HepG2 (cell line): Measurements from ENCODE around the gene BMERB1. TPM values are rescaled to one million over a fixed set of nuclear protein-coding genes. Genes with fewer than 3 reads are reported as not detected.

Experiments
- ATF7 ChIP-seq, 2 experiments: fragments of 450-650 bp in 1 of 2; sonication (generic) in 1 of 2; formaldehyde crosslinking in 1 of 2; IDR thresholded peaks; 2 replicates each; pipeline versions ENCODE4 v1.4.0 to v1.6.1; 2016 to 2020; ENCODE audit warnings: antibody characterized with exemption in 1 of 2, mild to moderate bottlenecking in 1 of 2, missing genetic modification reagents in 1 of 2
- ATM ChIP-seq: fragments of 450-650 bp; IDR thresholded peaks from 2 replicates; pipeline ENCODE4 v1.7.1; 2017; ENCODE audit warnings: mild to moderate bottlenecking, borderline replicate concordance
- BHLHE40 ChIP-seq: IDR thresholded peaks from 2 replicates; pipeline ENCODE4 v1.6.1; 2011; ENCODE audit warnings: low read length, improper control_type of control experiment
- CREB1 ChIP-seq, 2 experiments: fragments of 450-650 bp in 1 of 2; IDR thresholded peaks; 2 replicates each; pipeline ENCODE4 v1.6.1; 2016 to 2017; ENCODE audit warnings: control low read depth in 1 of 2, mild to moderate bottlenecking in 1 of 2, missing compliant biosample characterization in 1 of 2, missing genetic modification characterization in 1 of 2
- EHMT2 ChIP-seq: fragments of 200-600 bp; sonication (generic); IDR thresholded peaks from 2 replicates; pipeline ENCODE4 v1.7.0; 2017; ENCODE audit warnings: antibody characterized with exemption, low read depth, low read length, borderline replicate concordance
- FOSL1 ChIP-seq: sonication (generic); formaldehyde crosslinking; IDR thresholded peaks from 2 replicates; pipeline ENCODE4 v1.9.0; 2021; ENCODE audit warnings: missing genetic modification reagents, borderline replicate concordance
- GPBP1L1 ChIP-seq: sonication (generic); formaldehyde crosslinking; IDR thresholded peaks from 2 replicates; pipeline ENCODE4 v1.5.0; 2020; ENCODE audit warnings: mild to moderate bottlenecking, missing genetic modification reagents
- NBN ChIP-seq: fragments of 450-650 bp; conservative IDR thresholded peaks from 2 replicates; pipeline ENCODE4 v1.6.1; 2017
- NONO ChIP-seq, 2 experiments: fragments of 450-650 bp in 1 of 2; sonication (generic) in 1 of 2; formaldehyde crosslinking in 1 of 2; IDR thresholded peaks in 1 of 2; conservative IDR thresholded peaks in 1 of 2; 2 replicates each; pipeline versions ENCODE4 v1.6.1 to v1.8.0; 2017 to 2022; ENCODE audit warnings: mild to moderate bottlenecking in 1 of 2, missing genetic modification reagents in 1 of 2, moderate library complexity in 1 of 2
- PHB2 ChIP-seq: fragments of 450-650 bp; IDR thresholded peaks from 2 replicates; pipeline ENCODE4 v1.6.1; 2018; ENCODE audit not compliant: partially characterized antibody
- PHF5A ChIP-seq: IDR thresholded peaks from one replicate; pipeline ENCODE4 v1.6.1; 2018; ENCODE audit warnings: low read depth, missing genetic modification reagents; ENCODE audit not compliant: unreplicated experiment
- POLR2AphosphoS5 ChIP-seq: IDR thresholded peaks from 2 replicates; pipeline ENCODE4 v1.6.1; 2012; ENCODE audit warnings: low read depth, low read length
- SP1 ChIP-seq, 2 experiments: fragments of 450-650 bp in 1 of 2; sonication (generic) in 1 of 2; formaldehyde crosslinking in 1 of 2; IDR thresholded peaks; 2 replicates each; pipeline versions ENCODE4 v1.4.0 to v1.6.1; 2016 to 2020; ENCODE audit warnings: missing genetic modification reagents in 1 of 2
- TRAFD1 ChIP-seq: sonication (generic); formaldehyde crosslinking; IDR thresholded peaks from 2 replicates; pipeline ENCODE4 v1.5.1; 2020; ENCODE audit warnings: missing genetic modification reagents, mild to moderate bottlenecking, borderline replicate concordance
- ZBTB34 ChIP-seq: sonication (generic); formaldehyde crosslinking; IDR thresholded peaks from 2 replicates; pipeline ENCODE4 v1.8.0; 2022; ENCODE audit warnings: mild to moderate bottlenecking, missing genetic modification reagents
- ZNF207 ChIP-seq: fragments of 450-650 bp; IDR thresholded peaks from 2 replicates; pipeline ENCODE4 v1.6.1; 2016; ENCODE audit warnings: antibody characterized with exemption, borderline replicate concordance
- ZNF251 ChIP-seq: sonication (generic); formaldehyde crosslinking; IDR thresholded peaks from 2 replicates; pipeline ENCODE4 v1.9.0; 2021; ENCODE audit warnings: mild to moderate bottlenecking, missing genetic modification reagents
- ZNF282 ChIP-seq: fragments of 450-650 bp; IDR thresholded peaks from 2 replicates; pipeline ENCODE4 v1.6.1; 2018; ENCODE audit not compliant: partially characterized antibody
- ZNF652 ChIP-seq: IDR thresholded peaks from 2 replicates; pipeline ENCODE4 v1.6.1; 2016; ENCODE audit warnings: low read depth, borderline replicate concordance
- ZSCAN25 ChIP-seq: sonication (generic); formaldehyde crosslinking; IDR thresholded peaks from 2 replicates; pipeline ENCODE4 v1.8.0; 2022; ENCODE audit warnings: mild to moderate bottlenecking, missing genetic modification reagents
- polyA plus RNA-seq, 8 experiments: library from polyadenylated mRNA; depleted of rRNA in 3 of 8; stranded (reverse) in 7 of 8; unstranded in 1 of 8; fragments of >200 nt; fragmentation: Illumina TruSeq in 4 of 8; extraction: Trizol in 4 of 8; gene quantifications; 2 replicates each; pipeline versions ENCODE4 v1.2.1 to v1.2.3, GENCODE V29; 2011 to 2016; ENCODE audit warnings: low read depth in 4 of 8, missing spikeins in 1 of 8, mixed read lengths in 1 of 8; ENCODE audit not compliant: insufficient read depth in 1 of 8
- total RNA-seq, 5 experiments: library from RNA; depleted of rRNA; stranded (reverse); fragments of >200 nt; fragmentation: Illumina TruSeq; extraction: Trizol; gene quantifications; 2 replicates each; pipeline ENCODE4 v1.2.3, GENCODE V29; 2016; ENCODE audit warnings: low read depth in 1 of 5

BMERB1 gene
- total and polyA plus RNA-seq, 2 of the 13 experiments (the other 11 are each of a cell fraction or from before 2014, with no cell fraction given): 1.4 TPM

- TF ChIP-seq ZBTB34 (CRISPR knock-in tag): no peak
- peak; percentile 62; the same call in 1 of the 2 replicates for TF ChIP-seq NONO (IDR thresholded peaks at IDR 0.05)
- TF ChIP-seq NONO (CRISPR knock-in tag; conservative IDR thresholded peaks at IDR 0.05): no peak
- peak; percentile 85 for TF ChIP-seq PHB2
- no peak for TF ChIP-seq EHMT2
- TF ChIP-seq TRAFD1 (CRISPR knock-in tag): no peak
- peak; percentile 83 for TF ChIP-seq ZNF282
- TF ChIP-seq ATF7 (IDR thresholded peaks at IDR 0.05): peak; percentile 73
- TF ChIP-seq ATF7 (CRISPR knock-in tag; IDR thresholded peaks at IDR 0.05): no peak
- no peak for TF ChIP-seq GPBP1L1 (CRISPR knock-in tag)
- TF ChIP-seq ZSCAN25 (CRISPR knock-in tag): no peak
- TF ChIP-seq CREB1 (IDR thresholded peaks at IDR 0.05): peak; percentile 94
- TF ChIP-seq CREB1 (CRISPR knock-in tag; IDR thresholded peaks at IDR 0.05): no peak
- 0 out of 2 replicates have a peak, but pooled peaks have one; percentile 48 for TF ChIP-seq ZNF207
- TF ChIP-seq NBN: peak; percentile 84; the same call in 1 of the 2 replicates
- peak; percentile 71; the same call in 1 of the 2 replicates for TF ChIP-seq ATM
- no peak for TF ChIP-seq BHLHE40
- TF ChIP-seq ZNF251: no peak
- TF ChIP-seq POLR2AphosphoS5: no peak
- no peak for TF ChIP-seq FOSL1 (CRISPR knock-in tag)
- no peak for TF ChIP-seq PHF5A (CRISPR knock-in tag)
- TF ChIP-seq SP1 (IDR thresholded peaks at IDR 0.05): peak; percentile 64; the same call in 1 of the 2 replicates
- TF ChIP-seq SP1 (CRISPR knock-in tag; IDR thresholded peaks at IDR 0.05): no peak
- TF ChIP-seq ZNF652 (CRISPR knock-in tag): no peak
- TF ChIP-seq, all 625 proteins: peak for 20
Observed at GRCh38 chr16:15495898-15496297, 61.5 kb downstream of the BMERB1 start (continued).
